GM10847 (cell line): ENCODE measurements around the gene SKAP2.

Experiments used
- POLR2A ChIP-seq: IDR thresholded peaks from 2 replicates; pipeline ENCODE4 v1.6.1; 2011; ENCODE audit not compliant: insufficient read length; ENCODE audit errors: extremely low read depth

Gene SKAP2

DNA sequence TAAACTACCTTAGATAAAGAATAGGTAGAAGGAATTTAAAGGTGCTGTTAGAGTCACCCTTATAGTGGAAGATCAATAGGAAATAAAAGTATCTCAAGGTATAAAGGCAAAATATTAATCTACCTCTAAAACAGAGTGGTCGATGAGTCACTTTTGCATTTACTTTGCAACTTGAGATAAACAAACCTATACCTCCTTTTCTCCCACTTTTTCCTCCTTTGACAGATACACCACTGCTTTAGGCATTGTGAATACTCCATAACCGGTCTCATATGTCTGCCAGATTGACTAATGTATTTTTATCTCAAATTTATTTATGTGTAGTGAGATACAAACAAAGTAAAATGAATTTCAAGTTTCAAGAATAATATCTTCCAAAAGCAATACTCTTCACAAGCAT, 193.5 kb downstream of the SKAP2 start:
- TF ChIP-seq POLR2A, result no peak

GRCh38 chr7:26670290-26670689, 194.1 kb downstream of the SKAP2 start:
- no peak for TF ChIP-seq POLR2A

GRCh38 chr7:26668821-26669220, 195.6 kb downstream of the SKAP2 start:
- no peak for TF ChIP-seq POLR2A

DNA sequence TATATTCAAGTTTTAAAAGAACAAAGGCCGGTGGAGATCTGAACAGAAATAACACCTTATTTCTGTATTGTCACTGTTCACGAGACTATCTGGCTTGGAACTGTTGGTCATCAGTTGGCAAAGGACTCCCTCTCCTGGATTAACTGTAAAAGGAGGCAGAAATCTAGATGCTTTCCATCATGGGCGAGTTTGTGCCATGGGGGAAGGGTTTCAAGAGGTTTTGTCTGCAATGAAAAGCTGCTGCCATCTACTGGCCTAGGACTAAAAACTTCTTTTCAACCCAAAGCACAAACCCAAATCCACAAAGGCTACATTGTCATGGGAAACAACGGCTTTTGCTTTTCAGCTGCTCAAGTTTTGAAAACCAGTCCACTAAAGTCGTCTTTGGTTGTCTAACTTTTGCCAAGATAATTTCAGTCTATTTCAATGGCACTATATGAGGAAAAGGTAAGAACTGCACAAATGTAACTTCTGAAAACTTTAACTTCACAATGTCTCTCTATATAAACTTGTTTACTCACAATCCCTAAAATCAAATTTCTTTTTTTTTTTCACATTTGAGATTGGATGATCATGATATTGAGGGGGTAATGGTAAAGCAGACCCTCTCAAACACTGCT, 196.8 kb downstream of the SKAP2 start:
- no peak for TF ChIP-seq POLR2A

- no peak for TF ChIP-seq POLR2A
Measured at GRCh38 chr7:26664735-26665416, 199.5 kb downstream of the SKAP2 start.

- TF ChIP-seq POLR2A, result no peak
Measured at GRCh38 chr7:26664274-26664673, 200.1 kb downstream of the SKAP2 start.

GRCh38 chr7:26663874-26664273, 200.5 kb downstream of the SKAP2 start:
- no peak for TF ChIP-seq POLR2A

DNA sequence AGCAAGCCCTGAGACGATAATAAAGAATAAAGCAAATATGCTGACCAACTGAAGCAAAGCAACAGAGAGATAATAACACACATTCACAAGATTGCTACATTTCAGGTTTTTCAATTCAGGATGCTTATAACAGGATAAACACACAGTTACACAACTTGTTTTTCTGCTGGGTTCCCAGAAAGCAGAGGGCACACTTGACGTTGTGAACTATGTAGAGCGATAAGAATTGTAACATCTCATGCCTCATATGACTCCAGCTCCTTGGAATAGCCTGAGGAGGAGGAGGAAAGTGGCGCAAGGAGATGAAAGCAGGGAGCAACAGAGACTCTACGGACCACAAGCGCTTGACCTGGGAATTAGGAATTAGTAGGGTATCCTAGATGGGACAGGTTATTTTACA, 201.7 kb downstream of the SKAP2 start:
- TF ChIP-seq POLR2A, result no peak

- TF ChIP-seq POLR2A, result no peak
Measured at GRCh38 chr7:26659121-26659520, 205.3 kb downstream of the SKAP2 start.

DNA sequence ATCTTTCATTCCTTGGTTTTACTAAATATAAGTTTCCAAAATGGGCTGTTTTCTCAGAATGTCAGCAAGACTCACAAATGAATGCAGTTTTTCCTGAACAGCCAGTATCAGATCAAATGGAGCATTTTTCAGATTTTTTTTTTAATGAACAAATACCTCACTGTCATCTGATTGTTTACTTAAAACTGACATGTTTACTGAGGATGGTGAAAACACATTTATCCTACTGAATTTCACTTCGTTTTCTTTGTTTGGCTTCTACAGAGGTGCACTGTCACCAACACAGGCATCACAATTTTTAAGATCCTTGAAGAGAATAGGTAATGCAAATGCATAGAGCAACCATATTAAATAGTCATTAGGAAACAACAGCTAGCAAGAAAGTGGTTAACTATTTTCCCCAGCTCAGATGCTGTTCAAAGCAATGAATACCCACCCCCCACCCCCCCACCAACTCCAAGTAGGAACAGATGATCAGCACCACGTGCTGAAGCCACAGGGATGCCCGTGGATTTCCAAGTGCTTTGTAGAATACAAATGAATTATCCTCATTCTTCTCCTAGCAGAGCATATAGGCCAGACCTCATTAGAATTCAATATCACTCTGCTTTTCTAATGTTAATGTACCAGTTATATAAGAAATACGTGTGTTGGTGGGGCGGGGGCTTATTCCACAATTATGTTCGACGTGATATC, 205.9 kb downstream of the SKAP2 start:
- no peak for TF ChIP-seq POLR2A

DNA sequence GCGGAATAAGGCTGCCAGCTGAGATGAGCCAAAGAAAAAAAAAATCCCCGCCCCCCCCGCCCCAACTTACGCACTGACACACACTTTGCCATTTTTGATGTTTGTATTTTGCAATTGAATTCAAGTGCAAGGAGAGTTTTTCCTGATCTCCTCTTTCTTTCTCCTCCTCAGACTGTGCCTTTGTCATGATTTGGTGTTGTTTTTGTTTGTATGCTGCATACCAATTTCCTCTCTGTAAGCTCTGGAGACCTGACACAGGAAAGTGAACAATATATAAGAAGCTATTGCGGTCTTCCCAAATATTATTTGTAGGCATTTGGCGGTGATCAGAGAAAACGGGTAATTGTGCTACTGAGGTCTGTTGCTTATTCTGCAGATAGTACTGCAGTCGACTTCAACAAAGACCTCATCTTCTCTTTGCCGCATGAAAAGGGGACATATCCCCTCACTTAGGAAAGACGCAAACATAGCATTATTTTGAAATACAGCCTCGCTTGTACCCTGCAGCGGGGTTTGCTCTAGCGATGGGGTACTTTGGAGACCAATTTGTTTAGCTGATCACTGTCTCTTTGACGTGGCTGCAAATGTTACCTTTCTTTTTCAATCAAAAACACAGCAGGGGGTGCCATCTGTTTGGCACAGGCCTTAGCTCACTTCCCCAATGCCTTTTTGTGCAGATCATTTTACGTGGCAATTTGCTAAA, 206.6 kb downstream of the SKAP2 start:
- TF ChIP-seq POLR2A, result no peak

DNA sequence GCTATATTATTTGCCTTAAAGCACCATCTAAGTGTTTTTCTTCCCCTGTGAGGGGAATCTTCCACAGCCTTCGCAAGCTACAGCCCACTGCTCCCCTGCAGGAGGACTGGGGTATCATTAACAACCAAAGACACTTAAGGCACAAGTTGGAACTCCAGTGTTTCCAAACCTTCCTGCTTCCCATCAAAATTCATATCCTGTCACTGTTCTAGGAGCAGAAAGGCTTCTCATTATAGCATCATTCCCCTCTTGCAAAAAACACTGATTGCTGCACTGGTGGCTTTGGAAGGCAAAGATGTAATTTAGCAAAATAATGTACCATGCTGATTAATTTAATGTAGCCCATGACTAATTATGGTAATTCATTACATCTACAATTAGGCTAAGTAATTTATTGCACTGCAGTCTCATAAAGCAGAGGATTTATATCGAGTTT, 207.2 kb downstream of the SKAP2 start:
- TF ChIP-seq POLR2A, result no peak

GRCh38 chr7:26656735-26657134, 207.7 kb downstream of the SKAP2 start:
- no peak for TF ChIP-seq POLR2A

- no peak for TF ChIP-seq POLR2A
Measured at GRCh38 chr7:26655781-26656180, 208.6 kb downstream of the SKAP2 start.

DNA sequence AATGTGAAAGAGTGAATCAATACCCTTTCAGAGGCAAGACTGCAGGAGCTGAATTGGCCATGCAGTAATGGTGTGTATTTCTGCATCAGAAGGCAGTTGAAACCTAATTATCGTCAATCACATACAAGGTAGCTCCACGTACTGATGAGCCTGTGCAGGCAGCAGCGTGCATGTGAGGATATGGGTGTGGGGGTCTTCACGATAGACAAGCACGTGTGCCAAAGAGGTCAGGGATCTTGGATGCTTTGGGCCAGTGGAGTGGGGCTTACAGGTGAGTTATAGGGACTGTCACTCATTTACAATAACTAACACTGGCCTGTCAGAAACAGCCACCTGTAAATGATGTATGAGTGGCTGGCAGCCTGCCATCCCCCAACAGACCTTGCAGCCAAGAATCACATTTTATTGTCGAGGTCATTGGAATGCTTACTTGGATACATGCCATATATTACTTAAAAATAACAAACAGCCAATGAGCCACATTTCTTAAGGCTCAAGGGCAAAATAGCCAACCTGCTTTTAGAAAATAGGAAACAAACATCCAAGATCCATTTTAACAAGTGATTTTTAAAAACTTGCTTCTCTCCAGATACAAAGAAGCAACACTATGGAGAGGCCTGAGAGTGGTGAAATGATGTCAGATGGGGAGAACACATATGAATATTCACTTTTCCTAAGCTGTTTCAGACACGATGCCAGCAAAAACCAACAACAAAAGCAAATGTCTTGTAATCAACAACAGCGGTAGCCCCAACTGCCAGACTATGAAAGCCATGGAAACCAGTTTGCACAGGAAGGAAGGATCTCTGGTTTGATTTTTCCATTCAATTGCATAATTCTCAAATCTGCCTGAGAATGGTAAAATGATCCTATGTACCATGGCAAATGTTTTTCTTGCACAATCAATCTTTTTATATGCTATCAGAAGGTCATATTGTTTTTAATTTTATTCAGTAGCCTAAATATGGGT, 210.7 kb downstream of the SKAP2 start:
- TF ChIP-seq POLR2A, result no peak

DNA sequence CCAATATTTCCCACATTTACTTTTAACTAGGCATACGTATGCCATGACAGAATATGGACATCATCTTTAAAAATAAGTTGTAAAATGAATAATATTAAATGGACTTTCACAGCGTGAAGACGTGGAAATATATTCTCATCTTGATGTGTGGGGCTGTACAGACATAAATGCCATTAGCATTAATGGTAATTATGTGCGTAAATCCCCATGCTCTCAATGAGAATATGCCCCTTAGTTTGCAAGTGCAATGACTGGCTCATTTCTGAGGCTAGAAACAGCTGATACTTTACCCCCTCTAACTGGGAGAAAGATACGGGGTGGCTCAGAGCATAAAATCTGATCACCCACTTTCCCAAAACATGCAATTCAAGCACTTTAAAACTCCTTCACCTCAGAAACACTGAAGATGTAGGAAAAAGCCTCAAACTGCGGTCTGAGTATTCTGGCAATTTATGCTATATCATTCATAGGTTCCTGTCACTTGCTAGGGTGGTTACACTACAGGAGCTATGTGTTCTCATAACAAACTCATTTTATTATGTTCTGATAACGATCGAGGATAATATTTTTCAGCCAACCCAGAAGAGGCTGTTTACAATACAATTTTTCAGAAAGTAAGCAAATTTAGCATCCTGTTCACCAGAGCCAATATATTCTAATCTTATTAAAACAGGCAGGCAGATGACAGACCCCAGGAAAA, 211.8 kb downstream of the SKAP2 start:
- TF ChIP-seq POLR2A, result no peak
